ENCODE results near the gene PRRC2A. TPM values are rescaled to one million over a fixed set of nuclear protein-coding genes. Genes with fewer than 3 reads are reported as not detected.

Gene PRRC2A
- total RNA-seq, 3 donors from 2014 or later = 42.7 to 57.2 (median 57.0) TPM

GRCh38 chr6:31632279-31632946 lies 11.9 kb downstream of the PRRC2A start:
- intact Hi-C loops (cut with DNase I; ENCODE audit: low total_unique reads) = no loop called here
- TF ChIP-seq POLR2AphosphoS5 (IDR thresholded peaks at IDR 0.05) (no peak), POLR2A (IDR thresholded peaks at IDR 0.05) (no peak), CTCF (IDR thresholded peaks at IDR 0.05) (no peak)
- Histone ChIP-seq H3K4me3 (no peak overlapping the region), H3K36me3 (peaks cover 23% of the 10 kb centered on the region), H3K27ac (peak overlapping the region; percentile 55 to 61), H3K4me1 (no peaks in the 10 kb centered on the region), H3K27me3 (no peaks in the 10 kb centered on the region), H3K9me3 (no peaks in the 10 kb centered on the region)
- DNase-seq (ENCODE audit: low spot score in 2 of 2) = no peak

- Histone ChIP-seq H3K4me1 (no peaks in the 10 kb centered on the region), H3K36me3 (peaks cover 13% of the 10 kb centered on the region), H3K4me3 (no peak overlapping the region), H3K9me3 (no peaks in the 10 kb centered on the region), H3K27me3 (no peaks in the 10 kb centered on the region), H3K27ac (peak overlapping the region in 1 of 2 donors; percentile 55)
- no peak for TF ChIP-seq POLR2A (IDR thresholded peaks at IDR 0.05)
- TF ChIP-seq CTCF (IDR thresholded peaks at IDR 0.05) = no peak
- TF ChIP-seq POLR2AphosphoS5 (IDR thresholded peaks at IDR 0.05) = no peak
- intact Hi-C loops (cut with DNase I; ENCODE audit: low total_unique reads) = no loop called here
- no peak for DNase-seq (ENCODE audit: low spot score in 2 of 2)
Observed at GRCh38 chr6:31633447-31633846, 12.9 kb downstream of the PRRC2A start.

- H3K4me1 ChIP-seq = no peaks in the 10 kb centered on the region
Observed at GRCh38 chr6:31634131-31634530, 13.6 kb downstream of the PRRC2A start.

GRCh38 chr6:31634969-31635575 lies 14.6 kb downstream of the PRRC2A start:
- no peak for TF ChIP-seq CTCF (IDR thresholded peaks at IDR 0.05)
- TF ChIP-seq POLR2AphosphoS5 (IDR thresholded peaks at IDR 0.05) = no peak
- TF ChIP-seq POLR2A (IDR thresholded peaks at IDR 0.05) = no peak

More at GRCh38 chr6:31634131-31634530, 13.6 kb downstream of the PRRC2A start:
- Histone ChIP-seq H3K4me3 (no peak overlapping the region), H3K9me3 (no peaks in the 10 kb centered on the region), H3K27ac (no peak overlapping the region), H3K36me3 (peaks cover 13% of the 10 kb centered on the region), H3K27me3 (no peaks in the 10 kb centered on the region)
- DNase-seq (ENCODE audit: low spot score in 2 of 2) = no peak
- no peak for TF ChIP-seq POLR2AphosphoS5 (IDR thresholded peaks at IDR 0.05)
- TF ChIP-seq CTCF (IDR thresholded peaks at IDR 0.05) = no peak
- no peak for TF ChIP-seq POLR2A (IDR thresholded peaks at IDR 0.05)
- intact Hi-C loops (cut with DNase I; ENCODE audit: low total_unique reads) = no loop called here

More at GRCh38 chr6:31634969-31635575, 14.6 kb downstream of the PRRC2A start:
- no peak for DNase-seq (ENCODE audit: low spot score in 2 of 2)
- Histone ChIP-seq H3K36me3 (peaks cover 17% of the 10 kb centered on the region), H3K4me3 (no peak overlapping the region), H3K4me1 (no peaks in the 10 kb centered on the region), H3K27ac (no peak overlapping the region), H3K9me3 (no peaks in the 10 kb centered on the region), H3K27me3 (no peaks in the 10 kb centered on the region)
- intact Hi-C loops (cut with DNase I; ENCODE audit: low total_unique reads) = no loop called here
